Measurements from ENCODE around the gene ZNF331.

DNA sequence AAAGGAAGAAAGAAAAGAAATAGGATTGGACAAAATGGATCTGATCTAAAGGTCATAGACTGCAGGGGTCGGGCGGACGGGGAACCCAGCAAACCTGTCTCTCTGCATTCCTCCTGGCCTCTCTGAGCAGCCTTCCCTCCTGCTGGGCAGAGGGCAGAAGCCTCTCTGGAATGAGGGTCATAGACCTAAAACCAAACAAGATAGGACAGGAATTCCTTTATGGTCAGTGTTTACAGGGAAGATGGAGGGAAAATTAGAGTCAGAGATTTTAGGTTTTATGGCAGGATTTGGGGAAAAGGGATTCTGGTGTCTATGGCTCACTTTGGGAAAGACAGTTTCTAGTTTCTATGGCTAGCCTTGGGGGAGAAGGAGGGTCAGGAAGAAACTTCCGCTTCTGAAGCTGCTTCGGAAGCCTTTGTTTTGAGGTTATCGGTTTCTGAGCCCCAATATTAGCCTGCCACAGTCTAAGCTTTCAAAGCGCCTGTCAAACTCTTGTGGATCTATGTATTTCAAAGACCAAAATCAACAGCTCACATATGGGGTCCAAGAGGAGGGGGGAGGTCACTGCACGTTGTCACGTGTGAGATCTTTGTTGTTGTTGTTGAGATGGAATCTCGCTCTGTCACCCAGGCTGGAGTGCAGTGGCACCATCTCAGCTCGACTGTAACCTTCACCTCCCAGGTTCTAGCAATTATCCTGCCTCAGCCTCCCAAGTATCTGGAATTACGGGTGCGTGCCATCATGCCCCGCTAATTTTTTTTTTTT is 75.0 kb downstream of the ZNF331 start:
- TF ChIP-seq, protein P1, sequence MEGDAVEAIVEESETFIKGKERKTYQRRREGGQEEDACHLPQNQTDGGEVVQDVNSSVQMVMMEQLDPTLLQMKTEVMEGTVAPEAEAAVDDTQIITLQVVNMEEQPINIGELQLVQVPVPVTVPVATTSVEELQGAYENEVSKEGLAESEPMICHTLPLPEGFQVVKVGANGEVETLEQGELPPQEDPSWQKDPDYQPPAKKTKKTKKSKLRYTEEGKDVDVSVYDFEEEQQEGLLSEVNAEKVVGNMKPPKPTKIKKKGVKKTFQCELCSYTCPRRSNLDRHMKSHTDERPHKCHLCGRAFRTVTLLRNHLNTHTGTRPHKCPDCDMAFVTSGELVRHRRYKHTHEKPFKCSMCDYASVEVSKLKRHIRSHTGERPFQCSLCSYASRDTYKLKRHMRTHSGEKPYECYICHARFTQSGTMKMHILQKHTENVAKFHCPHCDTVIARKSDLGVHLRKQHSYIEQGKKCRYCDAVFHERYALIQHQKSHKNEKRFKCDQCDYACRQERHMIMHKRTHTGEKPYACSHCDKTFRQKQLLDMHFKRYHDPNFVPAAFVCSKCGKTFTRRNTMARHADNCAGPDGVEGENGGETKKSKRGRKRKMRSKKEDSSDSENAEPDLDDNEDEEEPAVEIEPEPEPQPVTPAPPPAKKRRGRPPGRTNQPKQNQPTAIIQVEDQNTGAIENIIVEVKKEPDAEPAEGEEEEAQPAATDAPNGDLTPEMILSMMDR (conservative IDR thresholded peaks at IDR 0.05 in 1 of 2, IDR thresholded peaks at IDR 0.05 in 1 of 2; ENCODE audit: low read depth in 1 of 2, low read length in 2 of 2), result no peak
- no peak for TF ChIP-seq EZH2 (IDR thresholded peaks at IDR 0.05; ENCODE audit: low read length, missing control alignments)
